OCI-LY1 (cell line): ENCODE measurements around the gene RHOB.

Source experiments
- H2AFZ ChIP-seq: fragments of 200-600 bp; sonication (generic), shearing (Covaris generic); 2 replicates; pipeline ENCODE4 v1.6.0; 2014; ENCODE audit warnings: antibody characterized with exemption, mild to moderate bottlenecking, low read length
- H3F3A ChIP-seq: fragments of 200-600 bp; sonication (generic), shearing (Covaris generic); 2 replicates; pipeline ENCODE4 v1.6.0; 2014; ENCODE audit warnings: mild to moderate bottlenecking, antibody characterized with exemption, low read length, moderate library complexity; ENCODE audit not compliant: insufficient read depth
- H3K27ac ChIP-seq: fragments of 200-600 bp; sonication (generic); 2 replicates; pipeline ENCODE4 v1.5.1; 2014; ENCODE audit warnings: low read length, mixed run types, mild to moderate bottlenecking, low read depth; ENCODE audit not compliant: poor library complexity, severe bottlenecking
- H3K27me3 ChIP-seq: fragments of 200-600 bp; sonication (generic); 2 replicates; pipeline ENCODE4 v1.6.0; 2014; ENCODE audit warnings: antibody characterized with exemption, mild to moderate bottlenecking, low read length, moderate library complexity; ENCODE audit not compliant: insufficient read depth
- H3K36me3 ChIP-seq: fragments of 200-600 bp; sonication (generic); 2 replicates; pipeline ENCODE4 v1.6.1; 2014; ENCODE audit warnings: mild to moderate bottlenecking, antibody characterized with exemption, low read length, moderate library complexity, mixed read lengths; ENCODE audit not compliant: insufficient read depth
- H3K4me1 ChIP-seq: fragments of 200-600 bp; sonication (generic); 2 replicates; pipeline ENCODE4 v1.5.1; 2014; ENCODE audit warnings: mild to moderate bottlenecking, low read length, moderate library complexity; ENCODE audit not compliant: insufficient read depth, severe bottlenecking
- H3K4me2 ChIP-seq: fragments of 200-600 bp; sonication (generic), shearing (Covaris generic); 2 replicates; pipeline ENCODE4 v1.6.1; 2014; ENCODE audit warnings: low read length
- H3K4me3 ChIP-seq: fragments of 200-600 bp; sonication (generic); 2 replicates; pipeline ENCODE4 v1.5.1; 2014; ENCODE audit warnings: low read length, low read depth, mild to moderate bottlenecking, mixed read lengths; ENCODE audit not compliant: poor library complexity, severe bottlenecking
- H3K79me2 ChIP-seq: fragments of 200-600 bp; shearing (Covaris generic); 2 replicates; pipeline ENCODE4 v1.6.1; 2016; ENCODE audit warnings: mixed run types, low read length, mixed read lengths; ENCODE audit not compliant: insufficient read depth
- H3K9ac ChIP-seq: fragments of 200-600 bp; sonication (generic), shearing (Covaris generic); 2 replicates; pipeline ENCODE4 v1.6.1; 2014; ENCODE audit warnings: mild to moderate bottlenecking, low read length, mixed read lengths
- H3K9me2 ChIP-seq: fragments of 200-600 bp; sonication (generic), shearing (Covaris generic); 2 replicates; pipeline ENCODE4 v1.6.1; 2014; ENCODE audit warnings: low read depth, mild to moderate bottlenecking, low read length, mixed read lengths
- H3K9me3 ChIP-seq: fragments of 200-600 bp; shearing (Covaris generic); 2 replicates; pipeline ENCODE4 v1.6.1; 2014; ENCODE audit warnings: low read length, mixed read lengths
- H4K20me1 ChIP-seq: fragments of 200-600 bp; sonication (generic), shearing (Covaris generic); 2 replicates; pipeline ENCODE4 v1.6.0; 2016; ENCODE audit warnings: mild to moderate bottlenecking, low read length; ENCODE audit not compliant: insufficient read depth
- CTCF ChIP-seq: fragments of 200-600 bp; sonication (generic), shearing (Covaris generic); IDR thresholded peaks from 2 replicates; pipeline ENCODE4 v1.5.1; 2017; ENCODE audit warnings: mild to moderate bottlenecking, antibody characterized with exemption, low read length, moderate library complexity, mixed read lengths
- EZH2 ChIP-seq: fragments of 200-600 bp; sonication (generic), shearing (Covaris generic); IDR thresholded peaks from 2 replicates; pipeline ENCODE4 v1.8.0; 2017; ENCODE audit warnings: borderline replicate concordance, mixed run types, mild to moderate bottlenecking, antibody characterized with exemption, low read length, moderate library complexity, mixed read lengths

RHOB gene

GRCh38 chr2:20439503-20439902, 7.4 kb upstream of the RHOB start:
- Histone ChIP-seq H3K9ac (no peak overlapping the region), H3K9me2 (no peaks in the 10 kb centered on the region), H2AFZ (no peak overlapping the region), H3K9me3 (no peaks in the 10 kb centered on the region), H3K4me3 (no peak overlapping the region), H3K79me2 (no peaks in the 10 kb centered on the region), H3F3A (no peaks in the 10 kb centered on the region), H4K20me1 (no peaks in the 10 kb centered on the region), H3K27ac (no peak overlapping the region), H3K4me1 (no peaks in the 10 kb centered on the region), H3K36me3 (no peaks in the 10 kb centered on the region), H3K27me3 (no peaks in the 10 kb centered on the region), H3K4me2 (no peak overlapping the region)
- TF ChIP-seq CTCF (no peak), EZH2 (no peak)

- no peaks in the 10 kb centered on the region for H3K9me2 ChIP-seq
- H4K20me1 ChIP-seq, result no peaks in the 10 kb centered on the region
- H2AFZ ChIP-seq, result no peak overlapping the region
- H3K9me3 ChIP-seq, result no peaks in the 10 kb centered on the region
- TF ChIP-seq EZH2, result no peak
- no peak overlapping the region for H3K4me3 ChIP-seq
- H3K4me2 ChIP-seq, result no peak overlapping the region
- no peaks in the 10 kb centered on the region for H3K4me1 ChIP-seq
- H3K27ac ChIP-seq, result no peak overlapping the region
- H3K79me2 ChIP-seq, result no peaks in the 10 kb centered on the region
- H3F3A ChIP-seq, result no peaks in the 10 kb centered on the region
- no peak overlapping the region for H3K9ac ChIP-seq
- no peaks in the 10 kb centered on the region for H3K27me3 ChIP-seq
- no peaks in the 10 kb centered on the region for H3K36me3 ChIP-seq
Measured at GRCh38 chr2:20440001-20440560, 6.8 kb upstream of the RHOB start.

- H3K27me3 ChIP-seq, result no peaks in the 10 kb centered on the region
- no peaks in the 10 kb centered on the region for H3F3A ChIP-seq
- H3K27ac ChIP-seq, result no peak overlapping the region
- no peaks in the 10 kb centered on the region for H3K36me3 ChIP-seq
- peak; percentile 53 for TF ChIP-seq CTCF
- TF ChIP-seq EZH2, result no peak
- no peak overlapping the region for H3K9ac ChIP-seq
- no peaks in the 10 kb centered on the region for H3K9me3 ChIP-seq
- no peak overlapping the region for H2AFZ ChIP-seq
- no peak overlapping the region for H3K4me2 ChIP-seq
- no peaks in the 10 kb centered on the region for H3K79me2 ChIP-seq
- H3K4me3 ChIP-seq, result no peak overlapping the region
- peaks cover 4% of the 10 kb centered on the region for H3K4me1 ChIP-seq
- H3K9me2 ChIP-seq, result no peaks in the 10 kb centered on the region
- no peaks in the 10 kb centered on the region for H4K20me1 ChIP-seq
Measured at GRCh38 chr2:20443276-20443920, 3.5 kb upstream of the RHOB start.
